Suprapubic skin (tissue), 4 donors: ENCODE data around the gene LECT2.

Experiments used
- POLR2A ChIP-seq, 2 donors: fragments of 450-650 bp; IDR thresholded peaks; one replicate each; pipeline ENCODE4 v1.6.1; 2017; ENCODE audit warnings: antibody characterized with exemption in 2 of 2, mild to moderate bottlenecking in 2 of 2, moderate library complexity in 2 of 2
- POLR2AphosphoS5 ChIP-seq, 3 donors: sonication (generic); formaldehyde crosslinking; IDR thresholded peaks; one replicate each; pipeline ENCODE4 v1.6.1; 2017; ENCODE audit warnings: antibody characterized with exemption in 3 of 3
- TF ChIP-seq, protein P1 (sequence below), 2 donors: fragments of 200-600 bp in 1 of 2; fragments of 450-650 bp in 1 of 2; sonication (generic) in 1 of 2; IDR thresholded peaks; one replicate each; pipeline ENCODE4 v1.5.1; 2016 to 2019; ENCODE audit warnings: antibody characterized with exemption in 2 of 2, mild to moderate bottlenecking in 1 of 2, moderate library complexity in 1 of 2

DNA sequence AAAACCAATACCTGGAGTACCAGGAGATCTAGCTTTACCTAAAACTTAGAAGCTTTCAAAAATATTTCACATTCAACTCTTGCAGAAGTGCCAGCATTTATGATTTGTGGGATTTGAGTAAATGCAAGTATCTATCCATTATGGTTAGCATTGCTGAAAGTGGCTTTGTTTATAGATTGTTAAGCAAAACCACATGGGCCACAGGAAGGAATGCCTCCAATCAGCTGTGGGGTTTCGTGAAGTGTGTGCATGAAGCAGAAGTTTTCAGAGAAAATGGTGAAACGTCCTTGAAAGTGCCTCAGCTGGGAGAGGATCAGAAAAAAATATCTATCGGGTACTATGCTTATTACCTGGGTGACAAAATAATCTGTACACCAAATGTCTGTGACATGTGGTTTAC lies 4.2 kb downstream of the LECT2 start:
- TF ChIP-seq, protein P1, sequence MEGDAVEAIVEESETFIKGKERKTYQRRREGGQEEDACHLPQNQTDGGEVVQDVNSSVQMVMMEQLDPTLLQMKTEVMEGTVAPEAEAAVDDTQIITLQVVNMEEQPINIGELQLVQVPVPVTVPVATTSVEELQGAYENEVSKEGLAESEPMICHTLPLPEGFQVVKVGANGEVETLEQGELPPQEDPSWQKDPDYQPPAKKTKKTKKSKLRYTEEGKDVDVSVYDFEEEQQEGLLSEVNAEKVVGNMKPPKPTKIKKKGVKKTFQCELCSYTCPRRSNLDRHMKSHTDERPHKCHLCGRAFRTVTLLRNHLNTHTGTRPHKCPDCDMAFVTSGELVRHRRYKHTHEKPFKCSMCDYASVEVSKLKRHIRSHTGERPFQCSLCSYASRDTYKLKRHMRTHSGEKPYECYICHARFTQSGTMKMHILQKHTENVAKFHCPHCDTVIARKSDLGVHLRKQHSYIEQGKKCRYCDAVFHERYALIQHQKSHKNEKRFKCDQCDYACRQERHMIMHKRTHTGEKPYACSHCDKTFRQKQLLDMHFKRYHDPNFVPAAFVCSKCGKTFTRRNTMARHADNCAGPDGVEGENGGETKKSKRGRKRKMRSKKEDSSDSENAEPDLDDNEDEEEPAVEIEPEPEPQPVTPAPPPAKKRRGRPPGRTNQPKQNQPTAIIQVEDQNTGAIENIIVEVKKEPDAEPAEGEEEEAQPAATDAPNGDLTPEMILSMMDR (IDR thresholded peaks at IDR 0.05), result no peak
- no peak for TF ChIP-seq POLR2A (IDR thresholded peaks at IDR 0.05)
- no peak for TF ChIP-seq POLR2AphosphoS5 (IDR thresholded peaks at IDR 0.05)
